IPS-15b (cell line): Measurements from ENCODE around the gene ANKS1B.

Experiments used
- H3K27me3 ChIP-seq: one replicate; pipeline ENCODE4 v1.6.1; 2013; ENCODE audit warnings: low read length; ENCODE audit not compliant: control insufficient read depth, insufficient read depth
- H3K36me3 ChIP-seq: one replicate; pipeline ENCODE4 v1.6.1; 2013; ENCODE audit warnings: low read length; ENCODE audit not compliant: control insufficient read depth, insufficient read depth
- H3K4me1 ChIP-seq: one replicate; pipeline ENCODE4 v1.6.1; 2013; ENCODE audit warnings: mild to moderate bottlenecking, low read length; ENCODE audit not compliant: control insufficient read depth, insufficient read depth
- H3K4me3 ChIP-seq: one replicate; pipeline ENCODE4 v1.5.1; 2013; ENCODE audit warnings: low read depth, low read length
- H3K9ac ChIP-seq: one replicate; pipeline ENCODE4 v1.6.1; 2013; ENCODE audit warnings: low read depth, mild to moderate bottlenecking, low read length
- H3K9me3 ChIP-seq: one replicate; pipeline ENCODE4 v1.6.1; 2013; ENCODE audit warnings: mild to moderate bottlenecking, low read length; ENCODE audit not compliant: control insufficient read depth, insufficient read depth

Gene ANKS1B

DNA sequence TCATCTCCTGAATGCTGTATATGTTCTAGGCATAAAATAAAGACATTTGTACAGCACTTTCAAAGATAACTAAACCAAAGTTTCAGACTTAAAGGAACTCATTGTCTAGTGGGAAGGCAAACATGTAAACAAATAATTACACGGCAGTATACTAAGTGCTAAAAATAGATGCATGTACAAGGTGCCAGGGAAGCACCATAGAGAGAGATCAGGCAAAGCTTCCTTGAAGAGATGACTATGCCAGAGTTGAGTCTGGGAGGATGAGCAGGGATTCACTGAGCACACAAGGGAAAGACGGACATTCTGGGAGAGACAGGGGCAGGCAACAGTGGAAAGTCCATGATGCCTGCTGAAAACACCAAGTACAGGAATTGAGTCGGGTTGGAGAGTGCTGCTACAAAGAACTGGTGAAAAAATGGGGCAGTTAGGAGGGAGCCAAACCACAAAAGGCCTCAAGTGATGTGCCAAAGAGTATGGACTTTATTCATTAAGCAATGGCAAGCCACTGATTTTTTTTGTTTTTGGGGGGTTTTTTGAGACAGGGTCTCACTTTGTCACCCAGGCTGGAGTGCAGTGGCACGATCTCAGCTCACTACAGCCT, 26.8 kb downstream of the ANKS1B start:
- Histone ChIP-seq H3K9ac (no peak overlapping the region), H3K9me3 (no peaks in the 10 kb centered on the region), H3K27me3 (no peaks in the 10 kb centered on the region), H3K4me3 (no peak overlapping the region), H3K36me3 (no peaks in the 10 kb centered on the region), H3K4me1 (no peaks in the 10 kb centered on the region)

DNA sequence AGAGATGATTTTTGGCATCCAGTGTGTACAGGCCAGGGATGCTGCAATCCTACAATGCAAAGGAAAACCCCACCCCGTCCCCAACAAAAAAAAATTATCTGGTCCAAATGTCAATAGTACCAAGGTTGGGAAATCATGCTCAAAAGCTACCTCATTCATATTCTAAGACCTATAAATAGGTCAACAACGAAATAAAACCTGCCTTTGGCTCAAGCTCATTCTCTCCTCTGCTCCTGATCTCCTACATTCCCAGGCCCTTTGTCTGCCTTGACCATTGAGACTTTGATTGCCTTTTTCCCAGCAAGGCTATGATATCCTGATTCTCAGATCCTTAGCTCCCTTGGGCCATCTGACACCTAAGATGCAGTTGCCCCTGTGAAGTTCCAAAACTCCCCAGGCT, 30.0 kb downstream of the ANKS1B start:
- H3K9ac ChIP-seq, result no peak overlapping the region
- H3K36me3 ChIP-seq, result no peaks in the 10 kb centered on the region
- H3K4me1 ChIP-seq, result no peaks in the 10 kb centered on the region
- no peak overlapping the region for H3K4me3 ChIP-seq
- no peaks in the 10 kb centered on the region for H3K27me3 ChIP-seq
- H3K9me3 ChIP-seq, result no peaks in the 10 kb centered on the region

GRCh38 chr12:99948370-99948769, 36.4 kb downstream of the ANKS1B start:
- Histone ChIP-seq H3K36me3 (no peaks in the 10 kb centered on the region), H3K9me3 (no peaks in the 10 kb centered on the region), H3K9ac (no peak overlapping the region), H3K4me3 (no peak overlapping the region), H3K27me3 (no peaks in the 10 kb centered on the region), H3K4me1 (no peaks in the 10 kb centered on the region)

DNA sequence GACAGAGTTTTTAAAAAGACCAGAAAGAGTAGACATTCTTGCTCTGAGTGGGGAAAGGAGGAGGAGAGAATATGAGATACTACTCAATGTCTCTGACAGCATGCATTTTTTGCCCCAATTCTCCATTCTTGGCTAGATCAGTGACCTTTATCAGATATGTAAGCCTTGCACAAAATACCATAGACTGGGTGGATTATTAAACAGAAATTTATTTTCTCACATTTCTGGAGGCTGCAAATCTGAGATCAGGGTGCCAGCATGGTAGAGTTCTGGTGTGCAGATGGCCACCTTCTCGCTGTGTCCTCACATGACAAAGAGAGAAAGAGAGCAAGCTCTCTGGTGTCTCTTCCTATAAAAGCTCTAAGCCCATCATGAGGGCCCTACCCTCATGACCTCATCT, 38.6 kb downstream of the ANKS1B start:
- H3K36me3 ChIP-seq, result no peaks in the 10 kb centered on the region
- H3K9ac ChIP-seq, result no peak overlapping the region
- no peak overlapping the region for H3K4me3 ChIP-seq
- H3K9me3 ChIP-seq, result no peaks in the 10 kb centered on the region
- no peaks in the 10 kb centered on the region for H3K4me1 ChIP-seq
- H3K27me3 ChIP-seq, result no peaks in the 10 kb centered on the region

DNA sequence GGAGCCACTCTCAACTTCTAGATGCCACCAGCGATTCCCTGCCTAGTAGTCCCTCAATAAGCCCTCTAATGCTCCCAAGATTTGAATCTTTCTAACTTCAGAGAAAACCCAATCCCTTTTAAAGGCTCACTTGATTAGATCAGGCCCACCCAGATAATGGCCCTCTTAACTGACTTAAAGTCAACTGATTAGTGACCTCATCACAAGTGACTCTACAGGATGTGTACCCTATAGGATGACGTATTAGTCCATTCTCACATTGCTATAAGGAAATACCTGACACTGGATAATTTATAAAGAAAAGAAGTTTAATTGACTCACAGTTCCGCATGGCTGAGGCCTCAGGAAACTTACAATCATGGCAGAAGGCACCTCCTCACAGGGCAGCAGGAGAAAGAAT, 49.1 kb downstream of the ANKS1B start:
- H3K36me3 ChIP-seq, result no peaks in the 10 kb centered on the region
- no peaks in the 10 kb centered on the region for H3K27me3 ChIP-seq
- H3K9ac ChIP-seq, result no peak overlapping the region
- H3K9me3 ChIP-seq, result no peaks in the 10 kb centered on the region
- H3K4me3 ChIP-seq, result no peak overlapping the region
- H3K4me1 ChIP-seq, result no peaks in the 10 kb centered on the region

GRCh38 chr12:99926511-99927169, 58.1 kb downstream of the ANKS1B start:
- H3K4me3 ChIP-seq, result no peak overlapping the region
- no peaks in the 10 kb centered on the region for H3K4me1 ChIP-seq
- no peaks in the 10 kb centered on the region for H3K27me3 ChIP-seq
- no peaks in the 10 kb centered on the region for H3K9me3 ChIP-seq
- H3K36me3 ChIP-seq, result no peaks in the 10 kb centered on the region
- no peak overlapping the region for H3K9ac ChIP-seq

DNA sequence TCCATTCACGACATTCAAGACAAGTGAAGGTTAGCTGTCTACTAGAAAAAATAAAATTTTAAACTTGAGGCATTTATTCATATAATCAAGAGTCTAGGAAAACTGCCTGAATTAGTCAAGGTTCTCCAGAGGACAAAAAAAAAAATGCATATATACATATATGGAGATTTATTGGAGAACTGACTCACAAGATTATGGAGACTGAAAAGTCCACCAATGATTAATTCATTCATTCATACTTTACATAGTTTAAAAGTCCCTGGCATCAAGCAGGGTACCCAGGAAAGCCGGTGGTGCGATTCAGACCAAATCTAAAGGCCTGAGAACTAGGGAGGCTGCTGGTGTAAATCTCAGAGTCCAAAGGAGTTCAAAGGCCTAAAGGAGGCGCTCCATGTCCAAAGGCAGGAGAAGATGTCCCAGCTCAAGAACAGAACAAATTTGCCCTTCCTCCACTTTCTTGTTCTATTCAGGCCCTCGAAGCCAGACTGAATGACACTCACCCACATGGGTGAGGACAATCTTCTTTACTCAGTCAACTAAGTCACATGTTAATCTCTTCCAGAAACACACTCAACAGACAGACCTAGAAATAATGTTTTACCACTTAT, 64.3 kb downstream of the ANKS1B start:
- no peaks in the 10 kb centered on the region for H3K36me3 ChIP-seq

GRCh38 chr12:99917711-99918402, 66.9 kb downstream of the ANKS1B start:
- H3K27me3 ChIP-seq, result no peaks in the 10 kb centered on the region
- H3K9ac ChIP-seq, result no peak overlapping the region
- no peak overlapping the region for H3K4me3 ChIP-seq
- no peaks in the 10 kb centered on the region for H3K36me3 ChIP-seq
- H3K4me1 ChIP-seq, result no peaks in the 10 kb centered on the region
- no peaks in the 10 kb centered on the region for H3K9me3 ChIP-seq

More for the DNA sequence above, 64.3 kb downstream of the ANKS1B start:
- Histone ChIP-seq H3K9ac (no peak overlapping the region), H3K4me3 (no peak overlapping the region), H3K27me3 (no peaks in the 10 kb centered on the region), H3K4me1 (no peaks in the 10 kb centered on the region), H3K9me3 (no peaks in the 10 kb centered on the region)

DNA sequence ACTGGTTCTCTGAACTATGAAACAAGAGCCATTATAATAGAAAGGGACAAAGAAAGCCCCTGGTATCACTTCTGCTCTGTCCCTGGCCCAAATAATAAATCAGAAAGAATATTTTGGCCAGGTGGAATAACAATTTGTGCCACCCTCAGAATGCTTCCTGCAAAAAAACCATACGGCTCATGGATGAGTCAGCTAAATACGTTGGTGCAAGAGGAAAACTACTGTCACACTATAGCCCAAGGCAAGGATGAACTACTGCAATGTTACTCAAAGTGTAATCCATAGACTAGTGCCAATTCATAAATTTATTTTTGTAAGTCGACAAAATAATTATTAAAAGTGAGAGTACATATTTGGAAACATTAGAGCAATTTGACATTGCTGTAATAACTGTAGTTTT, 68.2 kb downstream of the ANKS1B start:
- H3K9me3 ChIP-seq, result no peaks in the 10 kb centered on the region
- no peak overlapping the region for H3K4me3 ChIP-seq
- no peaks in the 10 kb centered on the region for H3K27me3 ChIP-seq
- no peaks in the 10 kb centered on the region for H3K4me1 ChIP-seq
- H3K36me3 ChIP-seq, result no peaks in the 10 kb centered on the region
- H3K9ac ChIP-seq, result no peak overlapping the region

GRCh38 chr12:99915251-99916082, 69.3 kb downstream of the ANKS1B start:
- H3K27me3 ChIP-seq, result no peaks in the 10 kb centered on the region
- H3K36me3 ChIP-seq, result no peaks in the 10 kb centered on the region
- H3K9me3 ChIP-seq, result no peaks in the 10 kb centered on the region
- H3K4me1 ChIP-seq, result no peaks in the 10 kb centered on the region
- H3K9ac ChIP-seq, result no peak overlapping the region
- H3K4me3 ChIP-seq, result no peak overlapping the region

GRCh38 chr12:99914206-99914605, 70.5 kb downstream of the ANKS1B start:
- Histone ChIP-seq H3K4me1 (no peaks in the 10 kb centered on the region), H3K4me3 (no peak overlapping the region), H3K9ac (no peak overlapping the region), H3K27me3 (no peaks in the 10 kb centered on the region), H3K9me3 (no peaks in the 10 kb centered on the region), H3K36me3 (no peaks in the 10 kb centered on the region)
